ENCODE measurements around the gene BSPRY. TPM values are rescaled to one million over a fixed set of nuclear protein-coding genes. Genes with fewer than 3 reads are reported as not detected.
A peak's percentile ranks its signal among the peaks of the same experiment; 100 is the strongest.
"Not testable (repeated sequence)": the region's sequence is repeated elsewhere in the genome, so short reads cannot be mapped to it uniquely, and the experiment has no call there.

BSPRY gene
- total RNA-seq, 1 experiment from 2014 or later: not detected

DNA sequence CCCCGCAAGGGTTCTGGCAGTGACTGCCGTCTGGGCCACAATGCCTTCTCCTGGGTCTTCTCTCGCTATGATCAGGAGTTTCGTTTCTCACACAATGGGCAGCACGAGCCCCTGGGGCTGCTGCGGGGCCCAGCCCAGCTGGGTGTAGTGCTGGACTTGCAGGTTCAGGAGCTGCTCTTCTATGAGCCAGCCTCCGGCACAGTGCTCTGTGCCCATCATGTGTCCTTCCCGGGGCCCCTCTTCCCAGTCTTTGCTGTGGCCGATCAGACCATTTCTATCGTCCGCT is 20.5 kb downstream of the BSPRY start:
- H3K36me3 ChIP-seq: no peaks in the 10 kb centered on the region; the same call in 1 of the 2 replicates
- no peaks in the 10 kb centered on the region for H3K9me3 ChIP-seq (replicated peaks)
- no peaks in the 10 kb centered on the region for H3K27me3 ChIP-seq (replicated peaks)
- no peak for DNase-seq (ENCODE audit: low read depth in 1 of 2, low spot score in 2 of 2)
- H3K27ac ChIP-seq: no peak overlapping the region
- no peak overlapping the region for H3K4me3 ChIP-seq
- no peaks in the 10 kb centered on the region for H3K4me1 ChIP-seq (replicated peaks)

DNA sequence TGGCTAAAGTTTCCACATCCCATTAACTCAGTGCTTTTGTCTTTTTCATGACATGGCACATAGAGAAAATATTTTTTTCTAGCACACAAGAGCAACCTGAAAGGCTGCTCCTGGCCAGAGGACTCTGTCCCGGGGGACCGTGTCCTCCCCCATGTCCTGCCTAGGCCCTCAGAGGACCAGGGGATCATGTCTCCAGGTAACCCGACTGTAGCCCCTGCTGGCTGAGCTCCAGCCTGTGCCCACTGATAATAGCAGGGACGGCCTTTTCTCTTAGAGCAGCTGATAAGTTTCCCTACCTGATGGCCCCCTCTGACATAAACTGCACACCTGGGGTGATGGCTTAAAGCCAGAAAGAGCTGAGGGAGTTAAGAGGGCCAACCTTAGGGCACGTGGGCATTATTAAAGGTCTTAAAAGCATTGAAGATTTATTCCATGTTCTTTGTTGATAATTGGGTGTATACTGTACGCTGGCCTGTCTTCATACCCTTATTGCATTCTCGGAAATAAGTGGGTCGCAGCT is 21.5 kb downstream of the BSPRY start:
- H3K36me3 ChIP-seq: no peaks in the 10 kb centered on the region; the same call in 1 of the 2 replicates
- H3K4me1 ChIP-seq (replicated peaks): no peaks in the 10 kb centered on the region
- H3K9me3 ChIP-seq (replicated peaks): no peaks in the 10 kb centered on the region
- H3K4me3 ChIP-seq: no peak overlapping the region
- H3K27ac ChIP-seq: no peak overlapping the region
- no peak for DNase-seq (ENCODE audit: low read depth in 1 of 2, low spot score in 2 of 2)
- H3K27me3 ChIP-seq (replicated peaks): no peaks in the 10 kb centered on the region

DNA sequence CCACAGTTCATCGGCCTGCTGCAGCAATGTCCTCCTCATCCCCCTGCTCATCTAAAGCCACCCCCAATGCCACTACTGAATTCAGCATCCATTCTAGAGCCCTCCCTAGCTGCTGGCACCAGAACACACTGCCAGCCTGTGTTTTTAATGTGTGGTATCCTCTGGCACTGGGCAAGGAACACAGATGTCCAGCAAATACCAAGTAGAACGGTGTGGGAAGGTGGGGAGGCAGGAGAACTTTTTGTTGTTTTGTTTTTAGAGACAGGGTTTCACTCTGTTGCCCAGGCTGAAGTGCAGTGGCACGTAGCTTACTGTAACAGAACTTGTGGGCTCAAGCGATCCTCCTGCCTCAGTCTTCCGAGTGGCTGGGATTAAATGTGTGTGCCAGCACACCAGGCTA is 22.7 kb downstream of the BSPRY start:
- H3K27ac ChIP-seq: no peak overlapping the region
- H3K4me1 ChIP-seq (replicated peaks): peaks cover 1% of the 10 kb centered on the region
- H3K27me3 ChIP-seq (replicated peaks): no peaks in the 10 kb centered on the region
- no peaks in the 10 kb centered on the region for H3K9me3 ChIP-seq (replicated peaks)
- no peak overlapping the region for H3K4me3 ChIP-seq
- no peak for DNase-seq (ENCODE audit: low read depth in 1 of 2, low spot score in 2 of 2)
- no peaks in the 10 kb centered on the region; the same call in 1 of the 2 replicates for H3K36me3 ChIP-seq

DNA sequence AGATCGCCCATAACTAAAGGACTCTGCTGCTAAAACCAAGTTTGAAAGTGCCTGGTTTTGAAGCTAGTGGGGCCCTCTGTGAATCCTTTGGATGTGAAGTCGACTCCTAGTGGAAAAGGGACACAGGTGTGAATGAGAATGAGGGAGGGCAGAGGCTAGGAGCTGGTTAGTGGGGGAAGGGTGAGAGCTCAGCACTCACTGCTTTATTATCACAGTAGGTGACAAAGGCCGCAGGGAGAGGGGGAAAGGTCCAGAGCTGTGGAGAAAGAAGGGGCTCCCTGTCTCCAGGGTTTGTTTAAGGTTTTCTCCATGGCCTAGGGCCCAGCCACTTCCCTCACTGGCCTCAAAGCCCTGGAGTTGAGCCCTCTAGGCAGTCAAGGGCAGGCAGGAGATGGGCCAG is 23.9 kb downstream of the BSPRY start:
- H3K27me3 ChIP-seq (replicated peaks): no peaks in the 10 kb centered on the region
- no peaks in the 10 kb centered on the region for H3K9me3 ChIP-seq (replicated peaks)
- H3K4me1 ChIP-seq (replicated peaks): peaks cover 4% of the 10 kb centered on the region
- H3K36me3 ChIP-seq: no peaks in the 10 kb centered on the region; the same call in 1 of the 2 replicates
- no peak overlapping the region for H3K4me3 ChIP-seq
- no peak overlapping the region for H3K27ac ChIP-seq
- no peak for DNase-seq (ENCODE audit: low read depth in 1 of 2, low spot score in 2 of 2)

DNA sequence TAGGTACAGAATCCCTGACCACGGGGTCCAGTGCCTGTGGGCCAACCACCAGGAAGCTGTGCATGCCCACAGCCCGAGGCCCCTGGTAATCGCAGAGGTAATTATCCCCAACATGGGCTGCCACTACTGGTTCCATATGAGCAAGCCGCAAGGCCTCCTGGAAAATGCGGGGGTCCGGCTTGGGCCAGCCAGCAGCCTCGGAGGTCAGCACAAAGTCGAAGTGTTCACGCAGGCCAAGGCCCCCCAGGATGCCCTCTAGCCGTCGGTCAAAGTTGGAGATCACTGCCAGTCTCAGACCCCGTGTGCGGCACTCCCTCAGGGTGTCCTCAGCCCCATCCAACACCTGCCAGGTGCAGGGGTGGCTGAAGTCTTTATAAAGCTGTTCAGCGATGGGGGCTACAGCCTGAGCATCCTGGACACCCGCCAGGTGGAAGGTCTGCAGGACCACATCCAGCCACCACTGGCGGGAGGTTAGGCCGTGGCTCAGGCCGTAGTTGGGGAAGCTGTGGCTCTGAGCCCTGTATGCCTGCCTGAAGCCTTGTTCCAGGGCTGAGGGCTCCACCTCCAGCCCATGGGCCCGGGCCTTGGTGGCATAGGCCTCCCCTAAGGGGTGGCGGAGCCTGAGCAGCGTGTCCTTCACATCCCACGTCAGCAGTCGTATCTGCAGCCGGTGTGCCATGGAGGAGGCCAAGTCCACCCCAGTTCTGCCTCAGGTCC is 24.5 kb downstream of the BSPRY start:
- peaks cover 4% of the 10 kb centered on the region for H3K4me1 ChIP-seq (replicated peaks)
- DNase-seq (ENCODE audit: low read depth in 1 of 2, low spot score in 2 of 2): no peak

DNA sequence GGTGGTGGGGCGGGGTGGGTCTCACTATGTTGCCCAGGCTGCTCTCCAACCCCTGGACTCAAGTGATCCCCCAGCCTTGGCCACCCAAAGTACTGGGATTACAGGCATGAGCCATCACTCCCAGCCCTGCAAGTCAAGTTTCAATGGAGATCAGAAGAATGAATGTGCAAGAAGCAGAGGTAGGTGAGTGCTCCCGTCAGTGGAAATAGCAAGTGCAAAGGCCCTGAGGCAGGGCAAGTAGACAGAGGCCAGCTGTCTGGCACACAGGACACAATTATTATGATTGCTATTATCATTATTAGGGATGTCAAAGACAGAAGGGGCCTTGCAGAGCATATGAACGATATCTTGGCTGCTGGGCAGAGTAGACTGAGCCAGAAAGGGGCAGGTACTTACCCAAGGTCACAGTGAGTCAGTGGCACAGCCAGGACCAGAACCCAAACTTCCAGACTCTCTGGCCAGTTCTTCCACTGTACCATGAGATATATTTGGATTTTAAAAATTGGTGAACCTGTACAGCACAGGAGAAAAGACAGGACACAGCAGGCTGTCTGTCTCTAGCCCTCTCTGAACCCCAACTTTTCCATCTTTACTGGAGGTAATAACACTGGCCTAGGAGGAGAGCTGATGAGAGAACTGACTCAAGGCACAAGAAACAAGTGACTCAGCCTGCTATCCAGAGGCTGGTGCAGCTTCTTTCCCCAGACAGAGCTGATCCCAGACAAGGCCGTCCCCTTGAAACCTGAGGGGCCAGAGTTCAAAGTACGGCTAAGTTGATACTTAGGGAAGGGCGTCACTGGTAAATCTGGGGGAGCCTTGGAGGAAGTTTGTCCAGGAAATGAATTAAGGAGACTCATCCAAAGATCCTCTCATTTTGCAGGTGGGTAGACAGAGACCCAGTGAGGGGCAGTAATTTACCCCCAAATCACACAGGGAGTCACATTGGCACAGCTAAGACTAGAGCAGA is 26.0 kb downstream of the BSPRY start:
- DNase-seq (ENCODE audit: low read depth in 1 of 2, low spot score in 2 of 2): no peak
- Histone ChIP-seq H3K36me3 (no peaks in the 10 kb centered on the region; the same call in 1 of the 2 replicates), H3K9me3 (replicated peaks) (no peaks in the 10 kb centered on the region), H3K27ac (no peak overlapping the region), H3K4me1 (replicated peaks) (peaks cover 4% of the 10 kb centered on the region), H3K4me3 (no peak overlapping the region), H3K27me3 (replicated peaks) (no peaks in the 10 kb centered on the region)

More for the DNA sequence above, 24.5 kb downstream of the BSPRY start:
- Histone ChIP-seq H3K9me3 (replicated peaks) (no peaks in the 10 kb centered on the region), H3K36me3 (no peaks in the 10 kb centered on the region; the same call in 1 of the 2 replicates), H3K27me3 (replicated peaks) (no peaks in the 10 kb centered on the region), H3K27ac (no peak overlapping the region), H3K4me3 (no peak overlapping the region)

DNA sequence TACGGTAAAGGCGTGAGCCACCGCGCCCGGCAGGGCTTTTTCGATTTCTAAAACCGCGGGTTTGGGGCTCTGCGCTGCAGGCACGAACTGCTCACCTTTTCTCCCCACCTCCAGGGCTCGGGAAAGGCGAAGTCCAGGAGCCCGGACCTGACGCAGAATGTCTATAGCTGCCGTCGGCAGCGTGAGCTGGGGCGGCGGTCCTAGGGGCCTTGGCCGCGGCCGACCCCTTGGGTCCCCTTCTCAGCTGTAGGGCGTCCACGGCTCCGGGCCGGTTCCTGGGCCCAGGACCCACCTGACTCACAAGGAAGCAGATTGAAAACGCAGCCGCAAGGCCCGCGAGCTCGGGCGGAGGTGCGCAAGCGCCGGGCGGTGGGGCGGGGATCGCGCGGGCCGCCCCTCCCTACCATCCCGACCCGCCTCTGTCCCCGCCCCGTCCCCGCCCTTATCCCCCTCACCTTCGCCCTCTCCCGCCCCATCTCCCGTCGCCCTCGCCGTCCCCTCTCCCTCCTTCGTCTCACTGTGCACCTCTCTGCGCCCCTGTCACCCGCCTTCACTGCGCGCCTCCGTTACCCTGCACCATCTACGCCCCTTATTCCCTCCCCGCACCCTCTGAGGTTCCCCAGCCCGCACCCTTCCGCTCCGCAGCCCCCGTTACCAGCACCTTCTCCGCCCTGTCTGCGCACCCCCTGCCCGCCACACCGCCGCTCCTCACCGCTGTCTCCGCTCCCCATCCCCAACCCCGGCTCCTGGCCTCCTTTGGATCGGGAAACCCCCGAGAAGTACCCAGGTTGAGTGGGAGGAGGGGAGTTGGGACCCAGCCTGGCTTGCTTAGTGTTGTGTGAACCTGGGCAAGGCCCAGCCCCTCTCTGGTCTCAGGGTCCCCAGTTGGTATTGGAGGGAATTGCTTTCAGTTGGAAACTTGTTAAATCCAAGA is 27.6 kb downstream of the BSPRY start, which contains the start of gene HDHD3:
Gene HDHD3 (minus strand): TSS at position 353 of the 934 bp plus-strand sequence. CDS start 2,632 bp downstream, outside the sequence.
- Histone ChIP-seq H3K9me3 (replicated peaks) (no peaks in the 10 kb centered on the region), H3K27ac (no peak within 1 kb of the TSS), H3K4me3 (peak within 1 kb of the TSS; percentile 90), H3K4me1 (replicated peaks) (peaks cover 10% of the 10 kb centered on the region), H3K27me3 (replicated peaks) (no peaks in the 10 kb centered on the region), H3K36me3 (no peaks in the 10 kb centered on the region; the same call in 1 of the 2 replicates)
- DNase-seq (ENCODE audit: low read depth in 1 of 2, low spot score in 2 of 2): peak; percentile 61 to 66

DNA sequence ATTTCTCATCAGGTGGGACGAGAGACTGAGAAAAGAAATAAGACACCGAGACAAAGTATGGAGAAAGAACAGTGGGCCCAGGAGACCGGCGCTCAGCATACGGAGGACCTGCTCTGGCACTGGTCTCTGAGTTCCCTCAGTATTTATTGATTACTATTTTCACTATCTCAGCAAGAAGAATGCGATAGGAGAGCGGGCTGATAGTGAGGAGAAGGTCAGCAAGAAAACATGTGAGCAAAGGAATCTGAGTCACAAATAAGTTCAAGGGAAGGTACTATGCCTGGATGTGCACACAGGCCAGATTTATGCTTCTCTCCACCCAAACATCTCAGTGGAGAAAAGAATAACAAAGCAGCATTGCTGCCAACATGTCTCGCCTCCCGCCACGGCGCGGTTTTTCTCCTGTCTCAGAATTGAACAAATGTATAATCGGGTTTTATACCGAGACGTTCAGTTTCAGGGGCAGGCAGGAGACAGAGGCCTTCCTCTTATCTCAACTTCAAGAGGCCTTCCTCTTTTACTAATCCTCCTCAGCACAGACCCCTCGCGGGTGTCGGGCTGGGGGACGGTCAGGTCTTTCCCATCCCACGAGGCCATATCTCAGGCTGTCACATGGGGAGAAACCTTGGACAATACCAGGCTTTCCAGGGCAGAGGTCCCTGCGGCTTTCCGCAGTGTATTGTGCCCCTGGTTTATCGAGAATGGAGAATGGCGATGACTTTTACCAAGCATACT is 29.9 kb downstream of the BSPRY start:
- not testable (repeated sequence) for H3K9me3 ChIP-seq (replicated peaks); H3K36me3 ChIP-seq; DNase-seq (ENCODE audit: low read depth in 1 of 2, low spot score in 2 of 2); H3K27ac ChIP-seq; H3K4me3 ChIP-seq; H3K27me3 ChIP-seq (replicated peaks)
- peaks cover 10% of the 10 kb centered on the region for H3K4me1 ChIP-seq (replicated peaks)

DNA sequence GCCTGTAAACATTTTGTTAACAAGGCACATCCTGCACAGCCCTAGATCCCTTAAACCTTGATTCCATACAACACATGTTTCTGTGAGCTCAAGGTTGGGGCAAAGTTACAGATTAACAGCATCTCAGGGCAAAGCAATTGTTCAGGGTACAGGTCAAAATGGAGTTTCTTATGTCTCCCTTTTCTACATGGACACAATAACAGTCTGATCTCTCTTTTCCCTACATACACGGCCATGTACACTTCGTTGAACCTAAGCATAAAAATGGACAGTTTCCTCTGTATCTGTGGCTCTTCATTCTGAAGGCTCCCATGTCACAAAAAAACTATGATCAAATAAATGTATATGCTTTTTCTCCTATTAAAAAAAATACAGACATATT is 30.5 kb downstream of the BSPRY start:
- not testable (repeated sequence) for H3K27me3 ChIP-seq (replicated peaks); H3K9me3 ChIP-seq (replicated peaks); DNase-seq (ENCODE audit: low read depth in 1 of 2, low spot score in 2 of 2); H3K4me3 ChIP-seq; H3K36me3 ChIP-seq; H3K27ac ChIP-seq
- peaks cover 10% of the 10 kb centered on the region for H3K4me1 ChIP-seq (replicated peaks)

DNA sequence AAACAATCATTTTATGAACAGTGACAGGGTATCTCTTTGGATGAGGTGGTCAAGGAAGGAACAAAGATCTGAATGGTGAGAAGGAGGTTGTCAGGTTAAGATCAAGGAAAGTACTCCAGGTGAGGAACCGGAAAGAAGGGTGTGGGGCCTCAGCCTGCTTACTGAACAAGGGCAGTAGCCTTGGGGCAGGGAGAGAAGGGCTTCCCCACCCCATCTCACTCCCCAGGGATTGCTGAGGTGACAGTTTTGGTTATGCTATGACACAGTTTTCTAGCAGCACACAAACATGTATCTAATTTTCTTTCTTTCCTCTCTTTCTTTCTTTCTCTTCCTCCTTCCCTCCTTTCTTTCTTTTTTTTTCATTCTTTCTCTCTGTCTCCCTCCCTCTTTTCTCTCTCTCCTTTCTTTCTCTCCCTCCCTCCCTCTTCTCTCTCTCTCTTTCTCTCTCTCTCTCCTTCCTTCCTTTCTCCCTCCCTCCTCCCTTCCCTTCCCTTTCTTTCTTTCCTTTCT is 31.6 kb downstream of the BSPRY start:
- Histone ChIP-seq H3K27me3 (replicated peaks) (no peaks in the 10 kb centered on the region), H3K9me3 (replicated peaks) (no peaks in the 10 kb centered on the region), H3K4me3 (no peak overlapping the region), H3K36me3 (no peaks in the 10 kb centered on the region), H3K27ac (no peak overlapping the region), H3K4me1 (replicated peaks) (peaks cover 10% of the 10 kb centered on the region)
- DNase-seq (ENCODE audit: low read depth in 1 of 2, low spot score in 2 of 2): no peak

DNA sequence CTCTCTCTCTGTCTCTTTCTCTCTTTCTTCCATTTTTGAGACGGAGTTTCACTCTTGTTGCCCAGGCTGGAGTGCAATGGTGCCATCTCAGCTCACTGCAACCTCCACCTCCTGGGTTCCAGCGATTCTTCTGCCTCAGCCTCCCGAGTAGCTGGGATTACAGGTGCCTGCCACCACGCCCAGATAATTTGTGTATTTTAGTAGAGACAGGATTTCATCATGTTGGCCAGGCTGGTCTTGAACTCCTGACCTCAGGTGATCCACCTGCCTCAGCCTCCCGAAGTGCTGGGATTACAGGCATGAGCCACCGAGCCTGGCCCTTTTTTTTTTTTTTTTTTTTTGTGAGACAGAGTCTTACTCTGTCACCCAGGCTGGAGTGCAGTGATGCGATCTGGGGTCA is 32.1 kb downstream of the BSPRY start:
- not testable (repeated sequence) for H3K36me3 ChIP-seq; H3K27ac ChIP-seq; DNase-seq (ENCODE audit: low read depth in 1 of 2, low spot score in 2 of 2); H3K4me3 ChIP-seq; H3K27me3 ChIP-seq (replicated peaks); H3K9me3 ChIP-seq (replicated peaks)
- H3K4me1 ChIP-seq (replicated peaks): peaks cover 10% of the 10 kb centered on the region

DNA sequence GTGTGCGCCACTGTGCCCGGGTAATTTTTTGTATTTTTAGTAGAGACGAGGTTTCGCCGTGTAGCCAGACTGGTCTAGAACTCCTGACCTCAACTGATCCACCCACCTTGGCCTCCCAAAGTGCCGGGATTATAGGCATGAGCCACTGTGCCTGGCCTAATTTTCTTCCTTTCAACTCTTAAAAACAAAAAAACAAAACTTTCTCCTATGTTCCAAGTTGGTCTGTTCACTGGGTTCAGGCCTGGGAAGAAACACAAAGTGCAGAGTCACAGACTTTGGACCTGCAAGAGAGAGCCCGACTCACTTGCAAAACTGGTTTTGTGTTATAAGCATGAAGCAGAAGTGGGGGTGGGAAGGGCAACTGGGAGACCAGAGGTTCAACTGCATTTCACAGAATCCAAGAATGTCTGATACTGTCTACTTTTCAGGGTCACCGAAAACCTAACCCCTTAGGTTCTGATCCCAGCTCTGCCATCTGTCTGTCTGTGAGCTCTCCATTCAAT is 32.6 kb downstream of the BSPRY start:
- no peaks in the 10 kb centered on the region; the same call in 1 of the 2 replicates for H3K36me3 ChIP-seq
- peaks cover 10% of the 10 kb centered on the region for H3K4me1 ChIP-seq (replicated peaks)
- no peaks in the 10 kb centered on the region for H3K27me3 ChIP-seq (replicated peaks)
- H3K9me3 ChIP-seq (replicated peaks): no peaks in the 10 kb centered on the region
- no peak overlapping the region for H3K27ac ChIP-seq
- H3K4me3 ChIP-seq: no peak overlapping the region
- no peak for DNase-seq (ENCODE audit: low read depth in 1 of 2, low spot score in 2 of 2)

Measured in SJSA1 (cell line).